DMS114 treated with DMSO at 0.1 percent for 48 hours (cell line): ENCODE measurements around the gene HSD17B13.

Source experiments
- DNase-seq: peaks from one replicate; lab custom pipeline; 2025; ENCODE audit not compliant: unreplicated experiment; lab: John Stamatoyannopoulos, UW

The HSD17B13 gene

DNA sequence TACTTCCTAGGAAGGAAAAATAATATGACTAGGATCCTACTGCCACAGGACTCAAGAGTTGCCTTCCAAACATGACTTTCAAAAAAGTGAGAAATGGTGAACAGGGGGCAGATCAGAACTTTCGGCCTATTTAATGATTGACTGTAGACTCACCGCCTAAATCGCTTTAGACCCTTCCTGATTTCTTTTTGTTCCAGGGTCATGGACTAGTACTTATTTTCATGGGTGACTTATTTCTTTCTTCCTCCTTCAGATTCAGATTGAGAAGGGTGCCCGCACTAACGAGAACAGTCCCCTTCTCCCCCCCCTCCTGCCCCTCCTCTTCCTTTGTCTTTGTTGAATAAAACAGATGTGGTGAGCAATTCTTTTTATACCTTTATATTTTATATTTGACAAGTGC, 54.3 kb downstream of the HSD17B13 start:
- no peak for DNase-seq

DNA sequence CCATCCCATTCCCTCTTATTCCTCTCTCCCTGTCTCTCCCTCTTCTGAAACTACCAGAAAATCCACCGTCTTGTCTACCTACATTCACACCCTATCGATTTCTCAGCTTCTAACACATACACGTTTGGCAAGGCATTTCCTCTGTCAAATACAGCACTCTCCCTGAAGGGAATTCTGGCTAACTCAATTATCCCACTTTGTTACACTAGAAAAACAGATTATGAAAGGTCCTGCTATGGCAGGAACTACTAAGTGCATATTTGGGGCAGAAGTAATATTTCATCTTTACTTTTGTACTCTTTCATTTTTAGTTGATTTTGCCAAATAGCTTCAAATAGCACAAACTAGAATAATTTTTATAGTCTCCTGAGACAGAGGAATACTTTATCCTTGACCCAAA, 55.7 kb downstream of the HSD17B13 start:
- no peak for DNase-seq

DNA sequence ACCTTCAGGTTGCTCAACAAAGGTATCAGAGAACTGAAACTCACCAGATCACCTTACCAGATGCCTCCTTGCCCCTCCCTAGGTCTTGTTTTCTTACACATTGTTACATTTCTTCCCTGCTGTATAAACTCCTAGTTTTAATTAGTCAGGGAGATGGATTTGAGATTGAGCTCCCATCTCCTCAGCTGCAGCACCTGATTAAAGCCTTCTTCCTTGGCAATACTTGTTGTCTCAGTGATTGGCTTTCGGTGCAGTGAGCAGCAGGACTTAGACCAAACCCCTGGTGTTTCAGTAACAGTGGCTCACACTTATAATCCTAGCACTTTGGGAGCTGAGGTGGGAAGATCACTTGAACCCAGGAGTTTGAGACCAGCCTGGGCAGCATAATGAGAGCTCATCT, 59.8 kb downstream of the HSD17B13 start:
- no peak for DNase-seq

DNA sequence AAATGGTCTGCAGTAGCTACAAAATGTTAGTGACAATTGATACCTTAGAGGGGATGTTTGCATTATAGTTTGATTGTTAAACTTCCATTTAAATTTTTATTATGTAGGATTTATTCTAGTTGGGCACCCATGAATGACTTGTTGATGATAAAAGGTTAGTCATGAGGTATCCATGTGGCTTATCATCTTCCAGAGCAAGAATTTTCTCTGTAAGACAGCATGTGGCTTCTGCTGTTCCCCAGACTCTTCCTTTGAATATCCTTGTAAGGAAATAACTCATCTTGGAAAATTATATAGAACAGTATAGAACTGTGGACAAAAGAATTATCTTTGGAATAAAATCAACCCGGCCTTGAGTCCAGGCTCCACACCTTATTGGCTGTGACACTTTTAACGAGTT, 62.2 kb downstream of the HSD17B13 start:
- DNase-seq: no peak

DNA sequence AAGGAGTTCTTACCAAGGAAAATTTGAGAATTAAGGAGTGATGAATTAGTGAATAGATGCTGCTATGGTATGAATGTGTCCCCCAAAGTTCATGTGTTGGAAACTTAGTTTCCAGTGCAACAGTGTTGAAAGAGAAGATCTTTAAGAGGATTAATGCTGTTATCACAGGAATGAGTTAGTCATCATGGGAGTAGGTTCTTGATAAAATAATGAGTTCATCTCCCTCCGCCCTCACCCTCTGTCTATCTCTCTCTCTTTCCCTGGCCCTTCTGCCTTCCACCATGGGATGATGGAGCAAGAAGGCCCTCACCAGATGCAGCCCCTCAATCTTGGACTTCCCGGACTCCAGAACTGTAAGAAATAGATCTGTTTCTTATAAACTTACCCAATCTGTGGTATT, 64.0 kb downstream of the HSD17B13 start:
- DNase-seq: no peak

DNA sequence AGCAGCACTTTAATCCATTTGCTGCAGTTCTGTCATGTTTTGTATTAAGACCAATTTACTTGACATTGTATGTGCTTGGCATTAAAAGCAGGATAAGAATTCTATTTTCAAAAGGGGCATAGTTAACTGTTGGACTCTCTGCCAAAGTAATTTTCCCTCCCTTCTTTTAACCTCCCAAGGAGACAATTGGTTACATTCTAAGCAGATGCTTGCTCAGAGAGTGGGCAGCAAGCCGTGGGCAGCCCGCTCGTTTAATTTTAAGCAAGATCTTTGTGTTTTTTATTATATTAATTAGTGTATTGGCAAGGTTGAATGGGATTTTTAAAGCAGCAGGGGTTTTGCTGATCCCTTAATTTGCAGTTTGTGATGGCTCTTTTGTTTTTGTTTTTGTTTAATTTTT, 65.2 kb downstream of the HSD17B13 start:
- no peak for DNase-seq

DNA sequence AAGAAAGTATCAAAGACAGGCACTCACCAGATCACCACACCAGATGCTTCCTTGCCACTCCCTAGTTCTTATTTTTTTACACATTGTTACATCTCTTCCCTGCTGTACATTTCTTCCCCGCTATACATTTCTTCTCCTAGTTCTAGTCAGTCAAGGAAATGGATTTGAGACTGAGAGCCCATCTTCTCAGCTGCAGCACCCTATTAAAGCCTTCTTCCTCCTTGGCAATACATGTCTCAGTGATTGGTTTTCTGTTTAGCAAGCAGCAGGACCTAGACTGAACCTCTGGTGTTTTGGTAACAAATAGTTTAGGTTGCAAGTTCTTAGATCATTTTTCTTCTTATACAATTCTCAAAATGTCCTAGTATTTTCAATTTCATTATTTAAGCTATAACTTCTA, 66.9 kb downstream of the HSD17B13 start:
- DNase-seq: no peak
